Gastrocnemius medialis (tissue), 4 donors: Measurements from ENCODE around the gene CYP2D6. TPM values are rescaled to one million over a fixed set of nuclear protein-coding genes. Genes with fewer than 3 reads are reported as not detected.

ENCODE experiments used
- ATAC-seq, 2 donors: fragments of 150-250 bp; one replicate each; pipeline ENCODE4 v1.9.1; 2016
- DNase-seq, 2 donors: peaks; one replicate each; pipeline ENCODE4 v3.0.0-alpha.2; 2019
- H3K27ac ChIP-seq, 4 donors: fragments of 200-600 bp; sonication (generic); 1 replicate in 1 of 4; 2 replicates in 3 of 4; pipeline ENCODE4 v1.5.1; 2016 to 2018; ENCODE audit warnings: mild to moderate bottlenecking in 2 of 4, moderate library complexity in 1 of 4
- H3K27me3 ChIP-seq, 3 donors: fragments of 200-600 bp; sonication (generic) in 2 of 3; 1 replicate in 1 of 3; 2 replicates in 2 of 3; pipeline versions ENCODE4 v1.5.1 to v1.6.0; 2016 to 2019; ENCODE audit warnings: mild to moderate bottlenecking in 1 of 3, moderate library complexity in 1 of 3
- H3K36me3 ChIP-seq, 2 donors: fragments of 200-600 bp; sonication (generic) in 1 of 2; one replicate each; pipeline ENCODE4 v1.5.1; 2017 to 2018
- H3K4me1 ChIP-seq, 2 donors: fragments of 200-600 bp; sonication (generic) in 1 of 2; one replicate each; pipeline ENCODE4 v1.5.1; 2016 to 2017; ENCODE audit warnings: mild to moderate bottlenecking in 2 of 2
- H3K4me3 ChIP-seq, 4 donors: fragments of 200-600 bp; sonication (generic) in 3 of 4; 1 replicate in 1 of 4; 2 replicates in 3 of 4; pipeline ENCODE4 v1.5.1; 2016 to 2019; ENCODE audit warnings: mild to moderate bottlenecking in 2 of 4
- H3K9me3 ChIP-seq, 3 donors: fragments of 200-600 bp; sonication (generic) in 2 of 3; 1 replicate in 1 of 3; 2 replicates in 2 of 3; pipeline ENCODE4 v1.5.1; 2016 to 2019
- POLR2A ChIP-seq, 2 donors: fragments of 450-650 bp; IDR thresholded peaks; one replicate each; pipeline ENCODE4 v1.6.1; 2017; ENCODE audit warnings: antibody characterized with exemption in 2 of 2, mild to moderate bottlenecking in 2 of 2, moderate library complexity in 2 of 2
- in situ Hi-C, 4 donors: fragments of 200-750 bp; cut with MboI; loops; one replicate each; pipeline versions ENCODE4 v1.15.0 to v1.8.0; 2017; ENCODE audit warnings: low sequenced_read_pairs in 4 of 4
- intact Hi-C: fragments of 100-400 bp; cut with DNase I; formaldehyde crosslinking; loops from one replicate; pipeline ENCODE4 v1.15.1; 2023; ENCODE audit warnings: low total_unique reads
- total RNA-seq, 4 donors: library from RNA; depleted of rRNA; stranded (reverse); fragments of >200 nt; gene quantifications; one replicate each; pipeline versions ENCODE4 v1.1.0 to v1.2.3, GENCODE V29; 2016
- TF ChIP-seq, protein P1 (sequence below), 5 experiments: fragments of 450-650 bp in 3 of 5; fragments of 200-600 bp in 2 of 5; sonication (generic) in 2 of 5; IDR thresholded peaks in 4 of 5; conservative IDR thresholded peaks in 1 of 5; 1 replicate in 4 of 5; 2 replicates in 1 of 5; pipeline ENCODE4 v1.5.1; 2016 to 2019; ENCODE audit warnings: antibody characterized with exemption in 5 of 5, mild to moderate bottlenecking in 3 of 5, moderate library complexity in 3 of 5

CYP2D6 gene
- total RNA-seq, 4 donors from 2014 or later, result 0.15 to 0.24 TPM; not detected in 2

- Histone ChIP-seq H3K36me3 (peaks cover 0 to 7% of the 10 kb centered on the region in 2 donors), H3K27me3 (no peaks in the 10 kb centered on the region), H3K4me1 (peaks cover 0 to 9% of the 10 kb centered on the region in 2 donors), H3K4me3 (no peak overlapping the region), H3K27ac (no peak overlapping the region), H3K9me3 (no peaks in the 10 kb centered on the region)
- in situ Hi-C loops (loop anchor here in 1 of 4 donors (25.0 kb wide), 1 partner anchor 276 kb away; the partner anchor contains the start of gene NFAM1), intact Hi-C loops (no loop called here)
- no peak for TF ChIP-seq POLR2A (IDR thresholded peaks at IDR 0.05)
- TF ChIP-seq, protein P1, sequence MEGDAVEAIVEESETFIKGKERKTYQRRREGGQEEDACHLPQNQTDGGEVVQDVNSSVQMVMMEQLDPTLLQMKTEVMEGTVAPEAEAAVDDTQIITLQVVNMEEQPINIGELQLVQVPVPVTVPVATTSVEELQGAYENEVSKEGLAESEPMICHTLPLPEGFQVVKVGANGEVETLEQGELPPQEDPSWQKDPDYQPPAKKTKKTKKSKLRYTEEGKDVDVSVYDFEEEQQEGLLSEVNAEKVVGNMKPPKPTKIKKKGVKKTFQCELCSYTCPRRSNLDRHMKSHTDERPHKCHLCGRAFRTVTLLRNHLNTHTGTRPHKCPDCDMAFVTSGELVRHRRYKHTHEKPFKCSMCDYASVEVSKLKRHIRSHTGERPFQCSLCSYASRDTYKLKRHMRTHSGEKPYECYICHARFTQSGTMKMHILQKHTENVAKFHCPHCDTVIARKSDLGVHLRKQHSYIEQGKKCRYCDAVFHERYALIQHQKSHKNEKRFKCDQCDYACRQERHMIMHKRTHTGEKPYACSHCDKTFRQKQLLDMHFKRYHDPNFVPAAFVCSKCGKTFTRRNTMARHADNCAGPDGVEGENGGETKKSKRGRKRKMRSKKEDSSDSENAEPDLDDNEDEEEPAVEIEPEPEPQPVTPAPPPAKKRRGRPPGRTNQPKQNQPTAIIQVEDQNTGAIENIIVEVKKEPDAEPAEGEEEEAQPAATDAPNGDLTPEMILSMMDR (IDR thresholded peaks at IDR 0.05 in 4 of 5, conservative IDR thresholded peaks at IDR 0.05 in 1 of 5), result no peak
- no peak for DNase-seq
- ATAC-seq, result no peak
Observed at GRCh38 chr22:42160830-42161696, 30.5 kb upstream of the CYP2D6 start.

DNA sequence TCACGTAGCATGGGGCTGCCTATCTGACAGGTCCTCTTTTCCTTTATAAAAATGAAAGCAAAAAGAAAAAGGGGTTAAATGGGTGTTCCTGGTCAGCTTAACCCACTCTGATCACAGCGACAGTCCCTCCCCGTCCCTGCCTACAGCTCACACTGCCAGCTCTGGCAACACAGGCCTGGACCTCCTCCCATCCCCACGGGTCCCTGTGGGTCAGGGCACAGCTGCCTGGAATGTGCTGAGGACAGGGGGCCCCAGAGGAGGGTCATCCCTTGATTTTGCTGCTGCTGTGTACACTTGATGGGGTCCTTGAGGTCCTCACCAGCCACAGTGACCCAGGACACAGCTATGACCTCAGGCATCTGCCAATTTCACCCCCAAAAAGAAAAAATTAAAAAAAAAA, 29.6 kb upstream of the CYP2D6 start:
- in situ Hi-C loops, result loop anchor here in 1 of 4 donors (25.0 kb wide), 1 partner anchor 277 kb away; the partner anchor contains the start of gene NFAM1

DNA sequence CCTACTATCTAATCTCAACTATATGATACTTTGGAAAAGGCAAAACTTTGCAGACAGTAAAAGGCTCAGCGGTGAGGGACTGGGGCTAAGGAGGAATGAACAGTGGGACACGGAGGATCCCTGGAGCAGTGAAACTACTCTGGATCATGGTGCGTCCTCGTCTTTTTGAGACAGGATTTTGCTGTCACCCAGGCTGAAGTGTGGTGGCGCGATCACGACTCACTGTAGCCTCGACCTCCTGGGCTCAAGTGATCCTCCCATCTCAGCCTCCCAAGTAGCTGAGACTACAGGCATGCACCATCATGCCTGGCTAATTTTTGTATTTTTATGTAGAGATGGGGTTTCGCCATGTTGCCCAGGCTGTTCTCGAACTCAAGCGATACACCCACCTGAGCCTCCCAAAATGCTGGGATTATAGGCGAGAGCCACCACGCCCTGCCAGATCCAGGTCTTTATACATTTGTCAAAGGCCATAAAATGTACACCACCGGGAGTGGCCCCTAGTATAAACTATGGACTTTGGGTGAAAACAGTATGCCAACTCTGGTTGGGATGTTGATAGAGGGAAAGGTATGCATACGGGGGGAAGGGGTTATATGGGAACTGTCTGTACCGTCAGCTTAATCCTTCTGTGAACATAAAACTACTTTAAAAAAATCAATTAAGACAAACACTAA, 28.0 kb upstream of the CYP2D6 start:
- ATAC-seq, result no peak
- H3K4me3 ChIP-seq, result no peak overlapping the region
- no peak for TF ChIP-seq POLR2A (IDR thresholded peaks at IDR 0.05)
- TF ChIP-seq, protein P1 (IDR thresholded peaks at IDR 0.05 in 4 of 5, conservative IDR thresholded peaks at IDR 0.05 in 1 of 5), result no peak
- no peaks in the 10 kb centered on the region for H3K27me3 ChIP-seq
- intact Hi-C loops, result no loop called here
- H3K9me3 ChIP-seq, result no peaks in the 10 kb centered on the region
- DNase-seq, result no peak
- peaks cover 0 to 7% of the 10 kb centered on the region in 2 donors for H3K36me3 ChIP-seq
- peaks cover 0 to 9% of the 10 kb centered on the region in 2 donors for H3K4me1 ChIP-seq
- in situ Hi-C loops, result loop anchor here in 1 of 4 donors (25.0 kb wide), 1 partner anchor 279 kb away; the partner anchor contains the start of gene NFAM1
- H3K27ac ChIP-seq, result no peak overlapping the region

More for the DNA sequence above, 29.6 kb upstream of the CYP2D6 start:
- peaks cover 0 to 7% of the 10 kb centered on the region in 2 donors for H3K36me3 ChIP-seq
- H3K4me3 ChIP-seq, result no peak overlapping the region
- H3K27ac ChIP-seq, result no peak overlapping the region
- no peaks in the 10 kb centered on the region for H3K27me3 ChIP-seq
- DNase-seq (no peak), ATAC-seq (no peak)
- H3K9me3 ChIP-seq, result no peaks in the 10 kb centered on the region
- TF ChIP-seq POLR2A (IDR thresholded peaks at IDR 0.05), result no peak
- TF ChIP-seq, protein P1 (IDR thresholded peaks at IDR 0.05 in 4 of 5, conservative IDR thresholded peaks at IDR 0.05 in 1 of 5), result no peak
- peaks cover 0 to 9% of the 10 kb centered on the region in 2 donors for H3K4me1 ChIP-seq
- intact Hi-C loops, result no loop called here

DNA sequence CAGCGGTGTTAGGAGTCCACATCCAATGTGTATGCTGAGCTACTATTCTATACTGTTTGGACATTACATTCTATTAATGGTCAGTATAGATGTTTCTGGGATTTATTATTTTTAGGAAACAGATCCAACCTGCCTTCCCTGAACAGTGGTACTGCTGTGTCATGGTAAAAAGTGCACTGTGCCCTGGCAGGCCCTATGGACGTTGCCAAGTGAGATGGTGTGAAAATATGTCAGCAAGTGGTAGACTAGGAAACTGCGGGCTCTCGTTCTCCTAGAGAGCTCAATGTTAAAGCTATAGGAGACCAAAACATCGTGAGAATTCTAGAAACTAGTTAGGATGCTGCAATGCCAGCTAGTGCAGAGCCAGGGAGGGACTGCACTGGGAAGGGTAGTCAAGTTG, 26.0 kb upstream of the CYP2D6 start:
- Histone ChIP-seq H3K36me3 (no peaks in the 10 kb centered on the region), H3K4me1 (peaks cover 0 to 9% of the 10 kb centered on the region in 2 donors), H3K27ac (no peak overlapping the region), H3K4me3 (no peak overlapping the region), H3K9me3 (no peaks in the 10 kb centered on the region), H3K27me3 (no peaks in the 10 kb centered on the region)
- in situ Hi-C loops (loop anchor here in 1 of 4 donors (25.0 kb wide), 1 partner anchor 281 kb away; the partner anchor contains the start of gene NFAM1), intact Hi-C loops (no loop called here)
- TF ChIP-seq POLR2A (IDR thresholded peaks at IDR 0.05), result no peak
- DNase-seq, result no peak
- peak in 1 of 2 donors; percentile 69 for ATAC-seq

DNA sequence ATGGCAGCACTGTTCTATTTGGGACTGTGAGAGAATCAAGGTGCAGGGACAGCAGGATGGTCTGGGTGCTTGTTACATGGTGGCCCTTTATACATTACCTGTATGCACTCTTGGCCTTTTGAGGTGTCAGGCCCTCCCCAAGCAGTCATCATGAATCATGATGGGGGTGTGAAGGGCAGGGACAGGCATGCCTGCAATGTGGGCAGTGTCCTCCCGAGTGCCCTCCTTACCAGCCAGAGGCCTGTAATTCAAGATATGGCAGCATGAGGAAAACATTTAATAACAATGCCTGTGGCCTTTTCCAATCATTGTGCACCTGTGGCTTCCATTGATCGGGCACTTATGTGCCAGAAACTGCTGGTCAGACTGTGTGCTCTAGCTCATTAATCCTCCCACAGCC, 25.5 kb upstream of the CYP2D6 start:
- no peak overlapping the region for H3K27ac ChIP-seq
- H3K9me3 ChIP-seq, result no peaks in the 10 kb centered on the region
- intact Hi-C loops, result no loop called here
- no peaks in the 10 kb centered on the region for H3K27me3 ChIP-seq
- no peak for DNase-seq
- in situ Hi-C loops, result loop anchor here in 1 of 4 donors (25.0 kb wide), 1 partner anchor 281 kb away; the partner anchor contains the start of gene NFAM1
- peak in 1 of 2 donors; percentile 30 for ATAC-seq
- peaks cover 0 to 9% of the 10 kb centered on the region in 2 donors for H3K4me1 ChIP-seq
- no peaks in the 10 kb centered on the region for H3K36me3 ChIP-seq
- no peak overlapping the region for H3K4me3 ChIP-seq
- TF ChIP-seq, protein P1 (IDR thresholded peaks at IDR 0.05 in 4 of 5, conservative IDR thresholded peaks at IDR 0.05 in 1 of 5), result no peak
- TF ChIP-seq POLR2A (IDR thresholded peaks at IDR 0.05), result no peak
